Gastroesophageal sphincter (tissue), 3 donors: ENCODE measurements around the gene PLEKHA1.

Experiments used
- EP300 ChIP-seq: sonication (generic); formaldehyde crosslinking; IDR thresholded peaks from one replicate; pipeline ENCODE4 v1.6.1; 2017; ENCODE audit warnings: antibody characterized with exemption, mild to moderate bottlenecking
- POLR2A ChIP-seq, 2 donors: fragments of 450-650 bp; IDR thresholded peaks; one replicate each; pipeline ENCODE4 v1.6.1; 2017; ENCODE audit warnings: antibody characterized with exemption in 2 of 2, mild to moderate bottlenecking in 2 of 2, moderate library complexity in 1 of 2
- POLR2AphosphoS5 ChIP-seq: sonication (generic); formaldehyde crosslinking; IDR thresholded peaks from one replicate; pipeline ENCODE4 v1.6.1; 2017; ENCODE audit warnings: antibody characterized with exemption
- TF ChIP-seq, protein P1 (sequence below), 4 experiments: fragments of 200-600 bp in 2 of 4; fragments of 450-650 bp in 2 of 4; sonication (generic) in 1 of 4; IDR thresholded peaks; one replicate each; pipeline ENCODE4 v1.5.1; 2017 to 2019; ENCODE audit warnings: antibody characterized with exemption in 4 of 4, mild to moderate bottlenecking in 2 of 4, moderate library complexity in 2 of 4

GRCh38 chr10:122390271-122390670 is 15.8 kb downstream of the PLEKHA1 start:
- TF ChIP-seq POLR2A (IDR thresholded peaks at IDR 0.05) = no peak
- no peak for TF ChIP-seq POLR2AphosphoS5
- TF ChIP-seq, protein P1, sequence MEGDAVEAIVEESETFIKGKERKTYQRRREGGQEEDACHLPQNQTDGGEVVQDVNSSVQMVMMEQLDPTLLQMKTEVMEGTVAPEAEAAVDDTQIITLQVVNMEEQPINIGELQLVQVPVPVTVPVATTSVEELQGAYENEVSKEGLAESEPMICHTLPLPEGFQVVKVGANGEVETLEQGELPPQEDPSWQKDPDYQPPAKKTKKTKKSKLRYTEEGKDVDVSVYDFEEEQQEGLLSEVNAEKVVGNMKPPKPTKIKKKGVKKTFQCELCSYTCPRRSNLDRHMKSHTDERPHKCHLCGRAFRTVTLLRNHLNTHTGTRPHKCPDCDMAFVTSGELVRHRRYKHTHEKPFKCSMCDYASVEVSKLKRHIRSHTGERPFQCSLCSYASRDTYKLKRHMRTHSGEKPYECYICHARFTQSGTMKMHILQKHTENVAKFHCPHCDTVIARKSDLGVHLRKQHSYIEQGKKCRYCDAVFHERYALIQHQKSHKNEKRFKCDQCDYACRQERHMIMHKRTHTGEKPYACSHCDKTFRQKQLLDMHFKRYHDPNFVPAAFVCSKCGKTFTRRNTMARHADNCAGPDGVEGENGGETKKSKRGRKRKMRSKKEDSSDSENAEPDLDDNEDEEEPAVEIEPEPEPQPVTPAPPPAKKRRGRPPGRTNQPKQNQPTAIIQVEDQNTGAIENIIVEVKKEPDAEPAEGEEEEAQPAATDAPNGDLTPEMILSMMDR (IDR thresholded peaks at IDR 0.05) = no peak
- no peak for TF ChIP-seq EP300
